AG08395 (cell line): ENCODE results near the gene ORMDL3.
"Not testable (repeated sequence)": the region's sequence is repeated elsewhere in the genome, so short reads cannot be mapped to it uniquely, and the experiment has no call there.

Experiments used
- DNase-seq: peaks from one replicate; pipeline ENCODE4 v3.0.0; 2012; ENCODE audit warnings: mixed read lengths, low spot score

Gene ORMDL3

DNA sequence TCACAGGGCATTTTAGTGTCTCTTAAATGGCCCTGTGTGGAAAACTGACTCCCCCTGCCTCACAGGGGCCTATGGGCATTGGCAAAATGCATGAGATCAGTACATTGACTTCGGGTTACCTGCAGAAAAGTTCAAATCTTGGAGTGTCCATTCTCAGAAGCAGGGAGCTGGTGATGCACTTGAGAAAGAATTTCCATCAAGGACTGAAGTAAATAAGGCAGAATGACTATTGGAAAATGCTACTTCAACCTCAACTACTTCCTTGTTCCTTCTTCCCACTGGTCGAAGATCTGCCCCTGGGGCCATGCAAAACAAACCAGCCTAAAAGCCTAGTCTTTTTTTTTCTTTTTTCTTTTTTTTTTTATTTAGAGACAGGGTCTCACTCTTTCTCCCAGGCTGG lies 21.6 kb upstream of the ORMDL3 start:
- no peak for DNase-seq

DNA sequence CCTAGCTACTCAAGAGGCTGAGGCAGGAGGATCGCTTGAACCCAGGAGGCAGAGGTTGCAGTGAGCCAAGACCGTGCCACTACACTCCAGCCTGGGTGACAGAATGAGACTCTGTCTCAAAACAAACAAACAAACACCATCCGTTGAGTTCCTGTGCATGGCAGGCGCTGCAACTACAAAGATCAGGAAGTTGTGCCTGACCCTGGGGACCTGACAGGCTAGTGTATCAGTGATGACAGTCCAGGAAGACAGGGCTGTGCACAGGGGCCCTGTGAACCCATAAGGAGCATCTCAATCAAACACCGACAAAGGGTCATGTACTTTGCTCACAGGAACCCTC lies 21.1 kb upstream of the ORMDL3 start:
- DNase-seq: not testable (repeated sequence)

DNA sequence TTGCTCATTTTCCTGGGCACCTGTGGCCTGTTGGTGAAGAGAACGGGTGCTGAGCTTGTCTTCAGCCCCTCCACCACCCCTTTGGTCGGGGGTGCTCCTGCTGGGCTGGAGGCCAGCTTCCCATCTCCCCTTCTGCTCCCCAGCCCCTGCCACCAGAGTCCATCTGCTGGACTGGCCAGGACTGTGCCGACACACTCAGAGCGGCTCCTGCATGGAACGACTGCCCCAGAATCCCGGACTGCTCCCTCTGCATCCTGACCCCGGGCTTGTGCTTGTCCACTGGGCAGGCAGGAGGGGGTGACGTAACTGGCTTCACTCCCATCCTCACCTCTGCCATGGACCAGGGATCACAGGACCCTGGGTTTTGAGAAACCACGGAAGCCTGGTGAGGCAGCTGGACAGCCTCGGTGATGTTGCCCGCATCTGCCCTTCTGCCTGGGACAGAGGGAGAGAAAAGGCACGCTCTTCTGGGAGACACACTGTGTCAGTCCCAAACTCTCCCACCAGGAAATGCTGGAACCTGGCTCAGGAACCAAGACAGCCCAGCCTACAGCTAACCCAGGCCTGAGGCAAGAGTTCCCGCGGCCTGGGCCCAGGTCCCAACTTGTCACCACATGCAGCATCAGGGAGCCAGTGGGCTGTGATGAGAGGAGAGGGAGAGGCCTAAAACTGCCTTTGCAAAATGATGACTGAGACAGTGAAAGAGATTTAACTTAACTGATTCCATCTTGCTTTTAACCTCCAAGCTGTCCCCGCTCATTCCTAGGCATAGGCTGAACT lies 19.3 kb upstream of the ORMDL3 start:
- DNase-seq: no peak

DNA sequence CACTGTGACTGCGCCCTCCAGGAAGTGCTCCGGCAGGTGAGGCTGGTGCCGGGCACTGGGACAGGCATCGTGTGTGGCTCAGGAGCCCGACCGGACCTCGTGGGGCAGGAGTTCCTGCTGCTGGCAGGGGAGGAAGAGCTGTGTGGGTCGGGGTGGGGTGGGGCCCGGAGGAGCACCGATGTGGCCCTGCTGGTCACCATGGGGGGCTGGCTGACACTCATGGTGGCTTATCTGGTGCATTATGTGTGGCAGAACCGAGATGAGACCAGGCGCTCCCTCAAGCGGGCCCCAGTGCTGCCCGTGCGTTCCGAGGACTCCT lies 17.0 kb upstream of the ORMDL3 start:
- DNase-seq: no peak

DNA sequence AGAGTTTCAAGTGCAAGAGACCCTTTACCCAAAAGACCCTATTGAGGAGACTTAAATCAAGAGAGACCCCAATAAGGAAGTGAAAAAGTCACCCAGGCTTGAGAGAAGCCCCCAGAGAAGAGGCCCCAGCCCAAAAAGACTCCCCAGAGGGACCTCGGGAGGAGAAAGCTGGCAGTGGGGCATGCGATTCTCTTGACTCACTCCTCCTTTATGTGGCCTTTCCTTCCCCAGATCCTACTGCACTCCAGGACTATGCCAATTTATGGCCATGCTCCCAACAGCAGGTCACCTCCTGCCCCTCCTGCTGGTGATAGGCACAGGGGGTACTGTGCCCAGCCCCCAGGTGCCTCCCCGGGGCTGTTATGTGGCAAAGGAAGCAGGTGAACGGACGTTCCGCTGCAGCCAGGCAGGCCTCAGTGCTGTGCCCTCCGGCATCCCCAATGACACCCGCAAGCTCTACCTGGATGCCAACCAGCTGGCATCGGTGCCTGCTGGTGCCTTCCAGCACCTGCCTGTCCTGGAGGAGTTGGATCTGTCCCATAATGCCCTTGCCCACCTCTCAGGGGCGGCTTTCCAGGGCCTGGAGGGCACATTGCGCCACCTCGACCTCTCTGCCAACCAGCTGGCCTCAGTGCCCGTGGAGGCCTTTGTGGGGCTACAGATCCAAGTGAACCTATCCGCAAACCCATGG lies 16.4 kb upstream of the ORMDL3 start:
- no peak for DNase-seq

DNA sequence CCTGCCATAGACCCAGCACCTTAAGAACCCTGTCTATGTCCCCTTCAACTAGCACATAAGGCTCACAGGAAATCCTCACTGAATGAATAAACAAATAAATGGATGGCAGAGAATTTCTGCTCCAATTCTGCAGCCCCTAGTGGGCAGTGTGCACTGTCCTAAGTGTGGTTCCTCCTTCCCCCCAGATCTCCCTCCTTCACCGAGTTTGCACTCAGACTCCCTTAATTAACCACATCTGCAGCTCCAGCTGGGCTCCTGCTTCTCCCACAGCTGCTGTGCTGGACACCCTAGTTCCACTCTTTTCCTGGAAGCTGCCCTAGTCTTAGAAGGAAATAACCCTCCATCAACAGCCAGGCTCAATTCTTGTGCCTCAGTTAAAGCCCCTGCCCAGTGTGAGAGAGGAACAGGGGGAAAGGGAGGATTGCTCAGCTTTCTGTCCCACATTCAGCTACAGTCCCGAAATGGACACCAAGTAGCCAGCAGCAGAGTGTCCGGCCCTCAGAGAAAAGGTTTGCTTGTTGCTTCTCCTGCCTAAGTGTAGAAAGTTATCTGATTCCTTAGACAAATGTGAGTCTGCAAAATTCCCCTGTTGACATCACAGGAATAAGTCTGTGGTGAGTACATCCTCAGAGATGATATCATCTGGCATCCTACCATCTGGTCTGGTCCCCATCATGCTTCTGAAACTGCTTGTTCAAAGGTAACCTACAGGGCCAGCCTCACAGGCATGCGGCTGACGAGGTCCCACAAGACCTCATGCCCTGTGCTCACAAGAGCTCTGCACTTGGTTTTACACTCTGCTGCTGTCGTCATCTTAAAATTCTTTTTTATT lies 12.4 kb upstream of the ORMDL3 start:
- peak; percentile 80 for DNase-seq

DNA sequence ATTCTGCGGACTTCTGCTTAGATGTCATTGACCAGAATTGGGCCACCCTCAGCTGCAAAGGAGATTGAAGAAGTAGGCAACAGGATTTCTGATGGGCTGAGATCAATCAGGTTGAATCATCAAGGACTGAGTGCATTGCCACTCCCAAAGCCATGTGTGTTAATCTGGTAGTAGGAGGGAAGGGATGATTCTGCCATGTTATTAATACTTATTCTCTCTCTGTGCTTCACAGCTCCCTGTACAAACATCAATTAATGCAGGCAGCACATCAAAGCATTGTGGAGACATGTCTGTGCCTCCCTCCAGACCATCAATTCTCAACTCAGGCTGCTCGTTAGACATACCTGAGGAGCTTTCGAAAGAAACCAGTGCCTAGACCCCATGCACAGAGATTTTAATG lies 11.7 kb upstream of the ORMDL3 start:
- no peak for DNase-seq

DNA sequence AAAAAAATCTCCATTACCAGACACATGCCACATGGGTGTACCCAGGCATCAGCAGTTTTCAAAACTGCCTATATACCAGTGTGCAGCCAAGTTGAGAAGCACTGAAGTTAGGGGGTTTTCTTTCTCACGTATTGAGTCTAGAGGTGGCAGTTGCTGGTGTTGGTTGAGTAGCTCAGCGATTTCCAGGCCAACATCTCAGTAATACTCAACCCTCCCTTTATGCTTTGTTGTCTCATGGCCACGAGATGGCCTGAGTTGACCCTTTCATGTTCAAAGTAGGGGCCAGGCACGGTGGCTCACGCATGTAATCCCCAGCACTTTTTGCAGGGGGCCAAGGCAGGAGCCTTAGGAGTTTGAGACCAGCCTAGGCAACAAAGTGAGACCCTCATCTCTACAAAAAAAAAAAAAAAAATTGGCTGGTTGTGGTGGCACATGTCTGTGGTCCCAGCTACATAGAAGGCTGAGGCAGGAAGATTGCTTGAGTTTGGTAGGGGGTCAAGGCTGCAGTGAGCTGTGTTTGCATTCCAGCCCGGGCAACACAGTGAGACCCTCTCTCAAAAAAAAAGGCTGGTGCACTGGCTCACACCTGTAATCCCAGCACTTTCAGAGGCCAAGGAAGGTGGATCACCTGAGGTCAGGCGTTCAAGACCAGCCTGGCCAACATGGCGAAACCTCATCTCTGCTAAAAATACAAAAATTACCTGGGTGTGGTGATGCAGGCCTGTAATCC lies 10.9 kb upstream of the ORMDL3 start:
- DNase-seq: no peak

DNA sequence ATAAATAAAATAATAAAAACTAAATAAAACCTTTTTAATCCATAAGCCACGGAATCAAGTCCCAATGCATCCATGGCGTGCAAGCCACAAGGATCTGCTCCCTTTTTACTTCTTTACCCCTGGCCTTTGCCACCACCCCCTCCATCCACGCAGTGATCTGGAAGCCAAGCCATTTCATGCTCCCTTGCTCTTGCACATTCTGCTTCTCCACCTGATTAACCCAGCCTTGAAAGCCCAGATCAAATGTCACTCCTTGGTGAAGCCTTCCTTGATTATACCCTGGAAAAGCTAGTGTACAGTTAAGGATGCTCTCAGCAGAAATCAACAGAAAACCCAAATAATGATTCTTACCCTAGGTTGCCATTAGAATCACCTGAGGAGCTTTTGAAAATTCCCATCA lies 10.0 kb upstream of the ORMDL3 start:
- no peak for DNase-seq

DNA sequence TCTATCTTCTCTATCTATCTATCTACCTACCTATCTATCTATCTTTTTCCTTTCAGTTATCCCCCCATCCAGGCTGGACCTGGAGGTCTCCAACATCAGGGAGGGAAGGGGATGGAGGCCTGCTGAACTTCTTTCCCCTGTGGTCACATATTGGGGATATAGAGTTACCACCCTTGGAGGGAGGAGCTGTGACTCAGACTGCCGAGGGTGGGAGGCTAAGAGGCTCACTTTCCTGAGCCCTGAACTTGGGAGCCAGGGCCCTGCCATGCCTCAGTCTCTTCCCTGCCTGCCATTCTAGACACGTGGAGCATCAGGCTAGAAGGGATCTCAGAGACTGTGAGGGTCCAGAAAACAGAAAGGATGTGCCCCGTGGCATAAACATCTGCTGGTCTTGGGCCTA lies 8.5 kb upstream of the ORMDL3 start:
- no peak for DNase-seq

DNA sequence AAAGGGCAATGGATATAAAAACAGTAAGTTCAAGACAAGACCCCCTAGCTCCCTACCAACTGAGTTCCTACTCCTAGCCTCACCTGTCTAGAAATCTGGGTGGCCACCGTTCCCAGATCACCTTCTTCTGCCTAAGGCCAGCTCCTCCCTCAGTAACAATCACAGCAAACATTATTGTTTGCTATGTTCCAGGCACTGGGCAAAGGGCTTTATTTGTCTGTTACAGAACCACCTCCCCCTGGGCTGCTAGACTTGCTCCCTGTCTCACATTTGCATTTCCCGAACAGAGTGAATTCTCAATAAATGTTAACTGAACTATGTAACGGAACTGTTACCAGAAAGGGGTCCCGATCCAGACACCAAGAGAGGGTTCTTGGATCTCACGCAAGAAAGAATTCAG lies 6.9 kb upstream of the ORMDL3 start:
- DNase-seq: no peak

DNA sequence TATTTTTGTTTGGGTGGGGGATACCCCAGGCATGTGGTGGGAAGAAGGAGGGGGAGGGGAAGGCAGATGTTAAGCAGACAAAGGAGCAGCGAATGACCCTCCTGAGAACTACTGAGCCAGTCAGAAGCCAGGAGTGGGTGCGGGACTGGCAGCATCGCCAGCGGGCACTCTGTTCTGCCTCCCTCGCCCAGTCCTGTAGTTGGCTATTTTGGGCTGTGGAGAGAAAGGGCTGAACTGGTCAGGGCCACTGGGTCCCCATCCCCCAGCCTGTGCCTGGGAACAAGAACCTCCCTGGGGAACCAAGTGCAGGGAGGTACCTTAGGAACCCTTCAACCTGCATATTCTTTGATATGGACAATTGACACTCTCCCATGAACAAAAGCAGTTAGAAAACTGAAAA lies 6.5 kb upstream of the ORMDL3 start:
- no peak for DNase-seq

DNA sequence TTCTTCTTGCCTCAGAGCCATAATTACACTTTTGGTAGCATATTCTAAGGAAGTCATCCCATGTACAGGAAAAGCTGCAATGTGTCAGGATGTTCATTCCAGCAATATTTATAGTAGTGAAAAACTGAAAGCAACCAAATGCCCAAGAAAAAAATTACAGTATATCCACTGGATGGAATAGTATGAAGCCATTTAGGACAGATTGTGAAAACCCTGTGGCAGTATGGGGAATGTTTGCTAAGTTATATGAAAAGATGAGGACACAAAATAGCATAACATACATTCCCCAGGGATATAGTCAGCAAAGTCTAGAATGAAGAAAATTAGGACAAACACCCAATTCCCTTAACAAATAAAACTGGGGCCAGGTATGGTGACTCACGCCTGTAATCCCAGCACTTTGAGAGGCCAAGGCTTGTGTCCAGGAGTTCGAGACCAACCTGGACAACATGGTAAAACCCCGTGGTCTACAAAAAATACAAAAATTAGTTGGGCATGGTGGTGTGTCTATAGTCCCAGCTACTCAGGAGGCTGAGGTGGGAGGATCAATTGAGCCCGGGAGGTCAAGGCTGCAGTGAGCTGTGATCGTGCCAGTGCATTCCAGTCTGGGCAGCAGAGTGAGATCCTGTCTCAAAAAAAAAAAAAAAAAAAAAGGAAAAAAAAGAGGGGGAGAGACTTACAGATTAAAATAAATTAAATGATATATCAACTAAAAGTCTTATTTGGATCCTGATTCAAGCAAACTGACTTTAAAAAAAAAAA lies 2.4 kb upstream of the ORMDL3 start:
- peak; percentile 59 for DNase-seq

DNA sequence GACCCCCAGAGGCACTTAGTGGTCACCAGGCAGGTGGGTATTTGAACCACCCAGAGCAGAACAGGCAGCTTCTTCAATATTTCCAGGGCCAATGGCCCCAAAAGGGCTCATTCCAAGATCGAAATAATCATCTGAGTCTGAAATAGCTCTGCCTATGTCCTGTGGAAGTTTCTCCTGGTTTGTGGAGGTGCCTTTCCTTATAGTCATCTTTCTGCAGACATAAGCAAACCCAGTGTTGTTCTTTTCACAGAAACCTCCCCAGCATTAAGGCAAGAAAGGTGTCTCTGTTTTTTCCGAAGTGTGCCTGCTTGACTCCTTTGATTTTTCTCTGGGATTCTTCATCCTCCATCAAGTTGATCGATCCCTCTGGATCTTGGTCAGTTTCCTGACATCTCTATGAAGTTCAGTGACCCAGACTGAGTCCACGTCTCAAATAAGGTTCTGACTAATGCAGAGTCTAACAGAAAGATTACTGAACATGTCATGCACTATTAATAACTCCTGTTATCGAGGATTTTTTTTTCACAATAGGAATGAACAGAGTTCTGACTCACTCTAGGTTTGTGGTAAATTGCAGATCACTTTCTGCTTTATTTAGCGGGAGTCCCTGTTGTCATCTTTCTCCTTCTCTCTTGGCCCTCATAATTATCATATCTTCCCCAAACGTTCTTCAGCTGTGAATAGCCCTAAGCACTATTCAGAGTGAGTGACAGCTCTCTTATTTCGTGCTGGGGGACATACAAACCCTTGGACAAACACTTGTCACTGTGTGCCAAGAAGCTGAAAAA lies 1.7 kb upstream of the ORMDL3 start:
- DNase-seq: peak; percentile 85

DNA sequence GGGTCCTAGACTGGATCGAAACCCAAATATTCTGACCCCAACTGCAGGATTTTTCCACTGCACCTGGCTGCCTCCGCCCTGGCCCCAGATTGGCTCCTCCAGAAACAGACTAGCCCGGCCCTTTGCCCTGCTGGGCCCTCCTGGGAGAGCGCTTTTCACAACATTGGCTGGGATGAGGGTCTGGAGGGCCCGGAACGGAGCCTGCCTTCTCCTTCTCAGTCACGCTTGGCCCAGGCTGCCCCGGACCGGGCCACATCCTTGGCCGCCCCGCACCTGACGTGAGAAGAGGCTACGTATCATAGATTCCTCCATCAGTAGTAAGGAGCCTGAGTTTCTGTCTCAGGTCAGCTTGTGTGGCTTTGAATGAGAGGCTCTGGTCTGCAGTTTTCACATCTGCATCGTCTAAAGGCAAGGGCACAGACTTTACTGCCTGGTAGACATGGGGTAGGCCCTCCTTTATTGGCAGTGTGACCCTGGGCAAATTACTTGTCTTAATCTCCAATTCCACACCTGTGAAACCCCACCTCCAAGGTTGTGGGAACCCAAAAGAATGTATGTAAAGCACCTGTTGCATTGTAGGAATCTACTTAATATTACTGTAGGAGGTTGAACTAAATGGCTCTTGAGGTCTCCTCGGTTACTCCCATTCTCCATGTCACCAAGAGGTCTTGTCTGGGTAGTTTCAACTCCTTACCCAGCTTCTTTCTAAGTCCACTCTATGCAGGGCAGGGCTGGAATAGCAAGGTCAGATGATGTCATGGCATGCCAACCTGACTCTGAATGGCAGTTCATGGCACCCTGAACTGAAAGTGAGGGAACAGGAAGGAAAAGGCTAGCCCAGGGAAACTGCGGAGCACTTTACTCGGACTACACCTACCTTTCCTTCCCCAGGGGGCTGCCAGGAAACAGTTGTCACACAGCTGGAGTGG lies 792 bp upstream of the ORMDL3 start:
- no peak for DNase-seq

DNA sequence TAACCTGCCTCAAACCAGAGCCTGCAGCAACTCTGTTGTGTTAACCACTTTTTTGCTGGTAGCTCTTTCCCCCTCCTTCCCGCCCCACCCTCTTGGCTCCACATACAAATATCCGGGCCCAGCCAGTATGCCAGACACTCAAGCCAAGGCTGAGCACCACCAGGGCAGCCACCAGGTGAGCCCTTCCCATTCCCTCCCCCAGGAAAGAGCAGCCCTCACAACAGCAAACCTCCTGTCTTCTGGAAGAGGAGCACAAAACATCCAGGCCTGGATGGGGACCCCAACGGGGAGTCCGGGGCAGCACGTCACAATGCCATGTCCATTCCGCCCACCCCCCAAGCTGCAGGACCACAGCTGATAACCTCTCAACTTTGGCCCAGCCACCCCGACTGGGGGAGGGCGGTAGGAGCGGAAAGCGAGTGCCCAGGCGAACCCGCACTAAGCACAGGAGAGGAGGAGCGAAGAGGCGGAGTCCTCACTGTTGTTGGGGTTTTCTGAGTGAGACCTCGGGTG lies 757 bp downstream of the ORMDL3 start:
- DNase-seq: peak; percentile 27

DNA sequence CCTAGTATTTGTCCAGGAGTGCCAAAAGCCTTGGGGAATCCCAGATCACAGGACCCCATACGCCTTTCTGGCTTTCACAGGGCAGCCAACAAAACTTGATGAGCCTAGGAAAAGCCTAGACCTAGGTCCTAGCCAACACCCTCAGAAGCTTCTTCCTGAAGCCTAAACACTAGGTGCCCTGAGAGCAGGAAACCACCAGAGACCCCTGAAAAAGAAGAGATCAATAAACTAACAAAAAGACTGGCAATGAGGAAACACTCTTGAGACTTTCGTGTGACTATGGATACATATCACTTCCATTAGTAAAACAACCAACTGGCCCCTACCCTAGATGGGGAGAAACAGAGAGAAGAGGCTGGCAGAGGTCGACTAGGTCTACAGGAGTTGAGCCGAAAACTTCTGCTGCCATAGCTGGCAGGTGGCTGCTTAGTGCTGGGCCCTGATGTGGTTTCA lies 1.2 kb downstream of the ORMDL3 start:
- no peak for DNase-seq

DNA sequence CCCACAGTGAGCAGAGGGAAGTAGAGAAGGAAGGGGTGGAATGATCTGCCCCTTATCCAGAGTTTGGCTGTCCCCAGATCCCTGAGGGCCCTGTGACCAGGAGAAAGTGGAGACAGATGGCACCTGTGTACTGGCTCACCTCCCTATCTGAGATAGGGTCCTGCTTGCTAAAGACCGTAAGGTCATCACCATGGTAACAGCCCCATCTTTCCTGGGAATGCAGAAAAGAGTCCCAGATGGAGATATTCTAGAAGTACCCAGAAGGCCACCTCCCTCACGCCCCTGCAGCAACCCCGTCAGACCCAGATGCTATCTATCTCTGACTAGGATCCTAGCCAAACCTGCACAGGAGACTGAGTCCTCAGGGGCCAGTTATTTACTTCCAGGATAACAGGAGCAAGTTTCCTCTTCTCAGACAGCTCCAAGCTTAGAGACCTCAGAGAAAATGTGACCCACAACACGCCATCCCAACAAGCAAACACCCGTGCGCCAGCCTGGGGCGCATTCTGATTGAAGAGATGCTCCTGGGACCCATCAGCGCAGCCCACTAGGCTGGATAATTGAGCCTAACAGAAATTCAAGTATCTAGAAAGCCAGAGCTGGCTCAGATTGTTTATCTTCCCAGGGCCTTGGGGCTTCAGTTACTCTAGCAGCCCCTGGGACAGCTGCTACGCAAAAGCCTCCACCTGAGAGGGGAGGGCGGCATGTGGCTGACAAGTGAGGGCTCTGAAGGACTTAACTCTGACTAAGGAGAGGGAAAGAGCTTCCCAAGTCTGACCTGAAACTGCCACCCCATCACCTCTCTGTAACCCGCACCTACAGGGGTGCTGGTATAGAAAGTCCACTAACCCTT lies 1.9 kb downstream of the ORMDL3 start:
- DNase-seq: no peak

DNA sequence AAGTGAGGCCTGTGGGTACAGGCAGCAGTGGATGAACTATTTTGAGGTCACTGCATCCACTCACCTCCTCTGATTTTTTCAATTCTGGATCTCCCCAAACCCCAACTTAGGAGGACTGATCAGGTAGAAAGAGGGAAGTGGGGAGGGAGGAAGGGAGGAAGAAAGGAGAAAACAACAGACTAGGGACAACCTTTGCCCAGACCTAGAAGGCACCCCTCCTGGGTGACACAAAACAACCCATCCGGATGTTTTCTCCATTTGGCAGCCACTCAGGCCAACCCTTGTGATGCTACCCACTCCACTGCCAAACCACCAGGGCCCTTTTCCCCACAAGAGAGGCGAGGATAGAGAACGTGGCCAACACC lies 2.7 kb downstream of the ORMDL3 start:
- no peak for DNase-seq
